GM19240 (cell line): ENCODE results near the gene TMC6.
A peak's percentile ranks its signal among the peaks of the same experiment; 100 is the strongest.
"Not testable (repeated sequence)": the region's sequence is repeated elsewhere in the genome, so short reads cannot be mapped to it uniquely, and the experiment has no call there.

Source experiments
- DNase-seq: peaks from one replicate; pipeline ENCODE4 v3.0.0; 2011; ENCODE audit warnings: low spot score; ENCODE audit not compliant: insufficient read length

The TMC6 gene

GRCh38 chr17:78128551-78129350 is at the start of gene TMC6:
Gene TMC6 (minus strand): TSS chr17:78128755. CDS start chr17:78126832, 1,923 bp downstream.
- no peak for DNase-seq

DNA sequence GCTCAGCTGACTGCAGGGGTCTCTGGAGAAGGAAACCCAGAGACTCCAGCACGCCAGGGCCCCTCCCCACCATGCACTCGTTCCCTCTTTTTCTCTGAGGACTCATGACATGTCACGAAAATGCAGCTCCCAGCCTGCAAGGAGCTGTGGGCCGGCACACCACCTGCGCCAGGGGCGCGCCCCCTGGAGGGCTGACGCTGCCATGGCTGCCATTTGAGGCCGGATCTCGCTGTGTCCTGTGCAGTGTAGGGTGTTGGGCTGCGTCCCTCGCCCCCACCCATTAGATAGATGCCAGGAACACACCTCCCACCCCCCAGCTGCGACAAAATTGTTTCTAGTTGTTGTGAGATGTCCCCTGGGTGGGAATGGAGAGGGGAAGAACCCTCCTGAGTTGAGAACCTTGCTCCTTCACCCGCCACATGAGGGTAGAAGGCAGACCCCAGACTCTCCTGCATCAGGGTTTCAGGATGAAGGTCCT is 48.0 kb upstream of the TMC6 start:
- DNase-seq, result no peak

DNA sequence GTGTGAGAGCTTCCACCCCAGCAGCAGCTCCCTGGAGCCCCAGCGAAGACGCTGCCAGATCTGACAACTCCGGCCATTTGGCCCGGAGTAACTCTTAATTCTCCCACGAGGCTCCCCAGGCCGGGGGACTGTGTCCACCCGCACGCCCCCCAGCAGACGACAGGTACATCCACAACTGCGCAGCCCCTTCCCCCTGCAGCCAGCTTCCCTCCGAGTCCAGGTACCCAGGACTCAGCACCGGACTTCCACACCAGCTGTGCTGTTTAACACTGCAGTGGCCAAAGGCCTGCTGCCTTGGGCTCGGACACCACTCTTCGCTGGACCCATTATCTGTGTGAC is 47.1 kb upstream of the TMC6 start:
- no peak for DNase-seq

- DNase-seq, result no peak
Measured at GRCh38 chr17:78174870-78175642, 46.5 kb upstream of the TMC6 start.

GRCh38 chr17:78174346-78174869 is 45.9 kb upstream of the TMC6 start:
- DNase-seq, result no peak

GRCh38 chr17:78173097-78173715 is 44.7 kb upstream of the TMC6 start:
- no peak for DNase-seq

- DNase-seq, result no peak
Measured at GRCh38 chr17:78172249-78173051, 43.9 kb upstream of the TMC6 start.

DNA sequence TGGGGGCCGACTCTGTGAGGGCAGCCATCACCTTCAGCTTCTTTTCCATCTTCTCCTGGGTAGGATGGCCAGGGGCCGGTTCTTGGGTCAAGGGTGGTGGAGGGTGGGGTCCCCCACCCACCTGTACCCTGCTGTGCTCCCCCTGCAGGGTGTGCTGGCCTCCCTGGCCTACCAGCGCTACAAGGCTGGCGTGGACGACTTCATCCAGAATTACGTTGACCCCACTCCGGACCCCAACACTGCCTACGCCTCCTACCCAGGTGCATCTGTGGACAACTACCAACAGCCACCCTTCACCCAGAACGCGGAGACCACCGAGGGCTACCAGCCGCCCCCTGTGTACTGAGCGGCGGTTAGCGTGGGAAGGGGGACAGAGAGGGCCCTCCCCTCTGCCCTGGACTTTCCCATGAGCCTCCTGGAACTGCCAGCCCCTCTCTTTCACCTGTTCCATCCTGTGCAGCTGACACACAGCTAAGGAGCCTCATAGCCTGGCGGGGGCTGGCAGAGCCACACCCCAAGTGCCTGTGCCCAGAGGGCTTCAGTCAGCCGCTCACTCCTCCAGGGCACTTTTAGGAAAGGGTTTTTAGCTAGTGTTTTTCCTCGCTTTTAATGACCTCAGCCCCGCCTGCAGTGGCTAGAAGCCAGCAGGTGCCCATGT is 43.2 kb upstream of the TMC6 start:
- not testable (repeated sequence) for DNase-seq

DNA sequence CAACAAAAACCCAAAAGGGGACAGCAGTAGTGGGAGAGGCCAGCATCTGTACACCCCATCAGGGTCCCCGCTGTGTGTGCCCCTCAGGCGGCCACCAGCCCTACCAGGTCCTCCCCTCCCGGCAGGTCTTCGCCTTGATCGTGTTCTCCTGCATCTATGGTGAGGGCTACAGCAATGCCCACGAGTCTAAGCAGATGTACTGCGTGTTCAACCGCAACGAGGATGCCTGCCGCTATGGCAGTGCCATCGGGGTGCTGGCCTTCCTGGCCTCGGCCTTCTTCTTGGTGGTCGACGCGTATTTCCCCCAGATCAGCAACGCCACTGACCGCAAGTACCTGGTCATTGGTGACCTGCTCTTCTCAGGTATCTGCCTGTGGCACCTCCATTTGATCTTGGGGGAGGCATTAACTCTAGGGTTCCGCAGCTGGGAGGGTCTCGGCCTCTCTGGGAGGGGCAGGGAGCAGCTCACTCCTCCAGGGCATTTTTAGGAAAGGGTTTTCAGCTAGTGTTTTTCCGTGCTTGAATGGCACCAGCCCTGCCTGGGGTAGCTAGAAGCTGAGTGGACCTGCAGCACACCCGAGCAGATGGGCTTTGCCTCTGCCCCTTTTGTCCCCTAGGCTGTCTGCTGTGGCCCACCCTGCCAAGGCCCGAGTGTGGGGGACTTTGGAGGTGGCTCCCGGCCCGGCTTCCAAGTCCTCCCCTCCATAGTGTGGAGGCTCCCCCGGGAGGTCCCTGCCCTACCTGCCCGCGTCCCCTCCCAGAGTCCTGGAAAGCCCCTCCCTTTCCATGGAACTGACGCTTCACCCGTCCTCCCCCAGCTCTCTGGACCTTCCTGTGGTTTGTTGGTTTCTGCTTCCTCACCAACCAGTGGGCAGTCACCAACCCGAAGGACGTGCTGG is 42.4 kb upstream of the TMC6 start:
- no peak for DNase-seq

- DNase-seq, result no peak
Measured at GRCh38 chr17:78168903-78169793, 40.6 kb upstream of the TMC6 start.

DNA sequence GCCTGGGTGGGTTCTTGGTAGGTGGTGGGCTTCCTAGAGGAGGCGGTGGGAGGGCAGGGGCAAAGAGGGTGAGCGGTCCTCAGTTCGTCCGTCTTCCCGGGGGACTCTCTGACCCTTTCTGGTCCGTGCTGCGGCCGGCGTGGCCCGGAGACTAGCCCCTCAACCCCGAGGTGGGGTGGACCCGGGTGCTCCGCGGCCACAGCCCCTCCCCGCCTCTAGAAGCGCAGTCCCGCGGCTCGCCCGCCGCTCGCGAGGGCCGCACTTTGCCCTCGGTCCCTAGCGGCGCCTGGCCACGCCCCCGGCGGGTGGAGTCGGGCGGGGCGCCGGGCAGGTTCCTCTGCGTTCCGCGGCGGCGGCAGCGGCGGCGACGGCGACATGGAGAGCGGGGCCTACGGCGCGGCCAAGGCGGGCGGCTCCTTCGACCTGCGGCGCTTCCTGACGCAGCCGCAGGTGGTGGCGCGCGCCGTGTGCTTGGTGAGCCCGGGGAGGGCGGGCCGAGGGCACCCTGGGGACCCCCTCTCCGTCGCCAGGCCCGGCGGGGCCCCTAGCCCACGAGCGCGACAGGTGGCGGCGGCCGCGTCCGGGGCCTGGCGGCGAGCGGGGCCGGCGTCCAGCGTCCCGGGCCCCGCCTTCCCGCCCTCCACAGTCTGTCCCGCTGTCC is 39.8 kb upstream of the TMC6 start, which contains the start of gene SYNGR2:
Gene SYNGR2, plus strand, starts transcription at position 340 of the 661 bp plus-strand sequence. Its CDS starts 36 bp downstream, at position 376.
- peak; percentile 87 for DNase-seq

DNA sequence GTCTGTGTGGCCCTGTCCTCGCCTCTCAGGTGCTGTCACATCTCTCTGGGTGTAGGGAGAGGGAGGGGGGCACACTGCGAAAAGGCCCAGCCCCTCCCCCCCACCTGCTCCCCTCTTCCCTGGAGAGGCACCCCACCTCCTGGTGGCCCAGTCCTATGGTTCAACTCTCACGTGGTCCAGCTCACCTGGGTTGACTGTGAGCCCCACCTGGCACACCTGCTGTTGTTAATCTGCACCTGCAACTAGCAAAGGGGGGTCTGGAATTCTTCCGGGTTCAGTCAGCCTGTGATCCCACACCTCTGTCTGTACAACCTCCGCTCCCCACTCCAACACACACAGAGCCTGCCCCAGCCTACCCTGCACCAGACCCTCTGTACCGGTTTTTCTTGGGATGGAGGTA is 37.9 kb upstream of the TMC6 start:
- no peak for DNase-seq

GRCh38 chr17:78164748-78165607 is 36.4 kb upstream of the TMC6 start:
- no peak for DNase-seq

DNA sequence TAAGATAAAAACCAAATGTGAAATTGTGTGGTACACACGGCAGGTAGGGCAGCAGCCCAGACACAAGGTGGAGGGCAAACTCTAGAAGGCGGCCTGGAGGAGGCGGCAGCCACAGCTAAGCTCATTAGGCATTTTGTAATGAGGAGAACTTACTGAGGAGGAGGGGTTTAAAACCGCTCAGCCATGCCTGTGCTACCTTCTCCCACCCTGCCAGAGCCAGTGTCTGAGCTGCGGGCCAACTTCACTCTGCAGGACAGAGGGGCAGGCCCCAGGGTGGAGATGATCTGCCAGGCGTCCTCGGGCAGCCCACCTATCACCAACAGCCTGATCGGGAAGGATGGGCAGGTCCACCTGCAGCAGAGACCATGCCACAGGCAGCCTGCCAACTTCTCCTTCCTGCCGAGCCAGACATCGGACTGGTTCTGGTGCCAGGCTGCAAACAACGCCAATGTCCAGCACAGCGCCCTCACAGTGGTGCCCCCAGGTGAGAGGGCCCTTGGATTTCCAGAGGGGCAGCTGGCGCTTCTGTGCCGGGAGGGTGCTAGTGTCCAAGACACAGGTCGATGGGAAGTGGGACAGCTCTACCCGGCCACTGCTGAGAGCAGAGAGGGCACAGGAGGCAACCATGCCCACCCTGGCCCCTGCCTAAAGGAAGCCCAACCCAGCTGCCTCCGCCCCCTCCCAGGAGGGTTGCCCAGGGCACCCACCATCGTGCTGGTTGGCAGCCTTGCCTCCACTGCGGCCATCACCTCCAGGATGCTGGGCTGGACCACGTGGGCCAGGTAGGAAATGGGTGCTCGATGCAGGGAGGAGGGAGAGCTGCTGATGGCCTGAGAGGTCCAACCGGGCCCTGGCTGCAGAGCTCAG is 35.6 kb upstream of the TMC6 start:
- DNase-seq, result no peak

DNA sequence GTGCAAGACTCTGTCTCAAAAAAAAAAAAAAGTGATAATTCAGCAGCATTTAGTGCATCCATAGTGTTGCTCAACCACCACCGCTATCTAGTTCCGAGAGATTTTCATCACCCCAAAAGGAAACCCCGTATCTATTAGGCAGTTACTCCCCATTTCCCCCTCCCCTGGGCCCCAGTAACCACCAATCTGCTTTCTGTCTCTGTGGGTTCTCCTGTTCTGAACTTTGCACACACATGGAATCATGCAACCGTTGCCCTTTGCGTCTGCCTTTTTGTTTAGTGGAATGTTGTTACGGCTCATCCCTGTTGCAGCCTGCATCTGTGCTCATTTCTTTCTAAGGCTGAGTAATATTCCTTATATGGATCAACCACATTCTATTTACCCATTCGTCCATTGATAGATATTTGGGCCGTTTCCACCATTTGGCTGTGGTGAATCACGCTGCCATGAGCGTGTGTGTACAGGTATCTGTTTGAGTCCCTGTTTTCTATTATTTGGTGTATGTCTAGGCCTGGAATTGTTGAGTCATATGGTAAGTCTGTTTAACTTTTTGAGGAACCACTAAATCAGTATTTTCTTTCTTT is 31.1 kb upstream of the TMC6 start:
- no peak for DNase-seq
